Type B pancreatic cell (in vitro differentiated cells): ENCODE results near the gene AFF1. TPM values are rescaled to one million over a fixed set of nuclear protein-coding genes. Genes with fewer than 3 reads are reported as not detected.
A peak's percentile ranks its signal among the peaks of the same experiment; 100 is the strongest.

Source experiments
- DNase-seq: peaks from one replicate; pipeline ENCODE4 v3.0.0; 2021; ENCODE audit warnings: mixed read lengths; ENCODE audit not compliant: unreplicated experiment; ENCODE audit errors: extremely low spot score
- H3K27ac Mint-ChIP-seq: 2 replicates; pipeline ENCODE4 v1.8.0; 2021; ENCODE audit warnings: mild to moderate bottlenecking, mixed read lengths
- H3K27me3 Mint-ChIP-seq: 2 replicates; pipeline ENCODE4 v1.8.0; 2021; ENCODE audit warnings: mixed read lengths
- H3K36me3 Mint-ChIP-seq: 2 replicates; pipeline ENCODE4 v1.8.0; 2021; ENCODE audit warnings: mixed read lengths
- H3K4me1 Mint-ChIP-seq: one replicate; pipeline ENCODE4 v1.8.0; 2021; ENCODE audit warnings: mixed read lengths; ENCODE audit not compliant: unreplicated experiment
- H3K4me3 Mint-ChIP-seq: 2 replicates; pipeline ENCODE4 v1.8.0; 2021; ENCODE audit warnings: mild to moderate bottlenecking, mixed read lengths
- H3K9me3 Mint-ChIP-seq: 2 replicates; pipeline ENCODE4 v1.8.0; 2021; ENCODE audit warnings: mixed read lengths
- total RNA-seq: library from RNA; stranded (reverse); gene quantifications from 2 replicates; pipeline ENCODE4 v1.2.1, GENCODE V29; 2021; ENCODE audit warnings: low replicate concordance
- TF ChIP-seq, protein P1 (sequence below): fragments of 200-600 bp; sonication (generic); conservative IDR thresholded peaks from 2 replicates; pipeline ENCODE4 v1.5.0; 2021; ENCODE audit warnings: antibody characterized with exemption, mild to moderate bottlenecking

AFF1 gene
- total RNA-seq, 1 donor from 2014 or later, result 39.7 TPM

DNA sequence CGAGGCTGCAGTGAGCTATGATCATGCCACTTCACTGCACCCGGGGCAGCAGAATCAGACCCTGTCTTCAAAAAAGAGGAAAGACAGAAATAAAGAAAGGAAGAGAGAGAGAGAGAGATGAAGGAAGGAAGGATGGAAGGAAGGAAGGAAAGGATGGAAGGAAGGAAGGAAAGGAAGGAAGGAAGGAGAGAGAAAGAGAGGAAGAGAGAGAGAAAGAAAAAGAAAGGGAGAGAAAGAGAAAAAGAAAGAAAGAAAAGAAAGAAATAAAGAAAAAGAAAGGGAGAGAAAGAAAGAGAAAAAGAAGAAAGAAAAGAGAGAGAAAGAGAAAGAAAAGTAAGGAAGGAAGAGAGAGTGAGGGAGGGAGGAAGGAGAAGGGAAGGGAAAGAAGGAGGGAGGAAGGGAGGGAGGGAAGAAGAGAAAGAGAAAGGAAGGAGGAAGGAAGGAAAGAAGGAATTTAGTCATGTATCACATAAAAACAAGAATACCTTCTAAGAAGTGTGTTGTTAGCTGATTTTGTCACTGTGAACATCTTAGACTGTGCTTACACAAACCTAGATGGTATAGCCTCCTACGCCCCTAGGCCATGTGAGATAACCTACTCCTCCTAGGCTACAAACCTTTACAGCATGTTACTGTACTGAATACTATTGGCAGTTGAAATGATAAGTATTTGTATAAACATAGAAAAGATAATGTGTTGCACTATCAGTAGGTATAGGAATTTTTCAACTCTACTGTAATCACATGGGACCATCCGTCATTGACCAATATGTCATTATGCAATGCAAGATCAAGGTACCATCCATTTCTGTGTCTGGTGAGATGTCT, 17.4 kb upstream of the AFF1 start:
- no peak overlapping the region for H3K27ac Mint-ChIP-seq
- TF ChIP-seq, protein P1, sequence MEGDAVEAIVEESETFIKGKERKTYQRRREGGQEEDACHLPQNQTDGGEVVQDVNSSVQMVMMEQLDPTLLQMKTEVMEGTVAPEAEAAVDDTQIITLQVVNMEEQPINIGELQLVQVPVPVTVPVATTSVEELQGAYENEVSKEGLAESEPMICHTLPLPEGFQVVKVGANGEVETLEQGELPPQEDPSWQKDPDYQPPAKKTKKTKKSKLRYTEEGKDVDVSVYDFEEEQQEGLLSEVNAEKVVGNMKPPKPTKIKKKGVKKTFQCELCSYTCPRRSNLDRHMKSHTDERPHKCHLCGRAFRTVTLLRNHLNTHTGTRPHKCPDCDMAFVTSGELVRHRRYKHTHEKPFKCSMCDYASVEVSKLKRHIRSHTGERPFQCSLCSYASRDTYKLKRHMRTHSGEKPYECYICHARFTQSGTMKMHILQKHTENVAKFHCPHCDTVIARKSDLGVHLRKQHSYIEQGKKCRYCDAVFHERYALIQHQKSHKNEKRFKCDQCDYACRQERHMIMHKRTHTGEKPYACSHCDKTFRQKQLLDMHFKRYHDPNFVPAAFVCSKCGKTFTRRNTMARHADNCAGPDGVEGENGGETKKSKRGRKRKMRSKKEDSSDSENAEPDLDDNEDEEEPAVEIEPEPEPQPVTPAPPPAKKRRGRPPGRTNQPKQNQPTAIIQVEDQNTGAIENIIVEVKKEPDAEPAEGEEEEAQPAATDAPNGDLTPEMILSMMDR, result no peak
- H3K27me3 Mint-ChIP-seq, result no peaks in the 10 kb centered on the region
- H3K9me3 Mint-ChIP-seq, result no peaks in the 10 kb centered on the region
- peaks cover 3% of the 10 kb centered on the region for H3K36me3 Mint-ChIP-seq
- DNase-seq, result no peak
- no peak overlapping the region for H3K4me3 Mint-ChIP-seq
- H3K4me1 Mint-ChIP-seq, result peaks cover 6% of the 10 kb centered on the region

DNA sequence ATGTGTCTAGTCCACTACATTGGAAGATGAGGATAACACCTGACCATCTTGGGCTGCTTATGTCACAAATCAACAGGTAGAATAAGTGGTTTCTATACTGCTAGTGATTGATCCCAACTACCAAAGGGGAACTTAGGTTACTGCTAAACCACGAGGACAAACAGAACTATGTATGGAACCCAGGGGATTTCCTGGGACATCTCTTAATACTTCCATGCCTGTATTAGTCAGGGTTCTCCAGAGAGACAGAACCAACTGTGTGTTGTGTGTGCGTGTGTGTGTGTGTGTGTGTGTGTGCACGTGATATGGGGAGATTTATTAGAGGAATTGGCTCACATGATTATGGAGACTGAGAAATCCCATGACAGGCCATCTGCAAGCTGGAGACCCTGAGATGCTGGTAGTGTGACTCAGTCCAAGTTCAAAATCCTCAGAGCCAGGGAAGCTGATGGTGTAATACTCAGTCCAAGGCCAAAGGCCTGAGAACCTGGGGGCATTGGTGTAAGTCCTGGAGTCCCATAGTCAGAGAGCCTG, 16.2 kb upstream of the AFF1 start:
- H3K4me3 Mint-ChIP-seq, result no peak overlapping the region
- H3K27me3 Mint-ChIP-seq, result no peaks in the 10 kb centered on the region
- peaks cover 8% of the 10 kb centered on the region for H3K4me1 Mint-ChIP-seq
- peaks cover 3% of the 10 kb centered on the region for H3K36me3 Mint-ChIP-seq
- no peak for DNase-seq
- H3K27ac Mint-ChIP-seq, result no peak overlapping the region
- no peaks in the 10 kb centered on the region for H3K9me3 Mint-ChIP-seq
- TF ChIP-seq, protein P1, result no peak

DNA sequence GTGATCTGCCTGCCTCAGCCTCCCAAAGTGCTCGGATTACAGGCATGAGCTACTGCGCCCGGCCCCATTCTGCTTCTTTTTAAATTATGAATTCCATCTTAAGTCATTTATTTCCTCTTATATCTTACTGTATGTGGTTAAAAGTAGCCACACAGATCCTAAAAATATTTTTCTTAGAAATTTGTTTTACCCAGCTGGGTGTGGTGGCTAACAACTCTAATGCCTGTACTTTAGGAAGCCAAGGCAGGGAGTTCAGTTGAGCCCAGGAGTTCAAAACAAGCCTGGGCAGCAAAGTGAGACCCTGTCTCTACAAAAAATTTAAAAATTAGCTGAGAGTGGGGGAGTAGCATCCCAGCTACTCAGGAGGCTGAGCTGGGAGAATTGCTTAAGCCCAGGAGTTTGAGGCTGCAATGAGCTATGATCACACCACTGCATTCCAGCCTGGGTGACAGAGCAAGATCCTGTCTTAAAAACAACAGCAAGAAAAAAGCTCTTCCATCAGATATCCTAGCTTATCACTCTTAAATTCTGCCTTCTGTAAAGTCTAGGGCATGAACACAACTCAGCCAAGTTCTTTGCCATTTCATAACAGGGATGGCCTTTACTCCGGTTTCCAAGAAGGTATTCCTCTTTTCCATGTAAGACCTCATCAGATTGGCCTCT, 15.1 kb upstream of the AFF1 start:
- TF ChIP-seq, protein P1, result no peak
- H3K4me1 Mint-ChIP-seq, result peaks cover 8% of the 10 kb centered on the region
- no peak overlapping the region for H3K4me3 Mint-ChIP-seq
- H3K36me3 Mint-ChIP-seq, result peaks cover 3% of the 10 kb centered on the region
- DNase-seq, result no peak
- no peak overlapping the region for H3K27ac Mint-ChIP-seq
- no peaks in the 10 kb centered on the region for H3K9me3 Mint-ChIP-seq
- H3K27me3 Mint-ChIP-seq, result no peaks in the 10 kb centered on the region

DNA sequence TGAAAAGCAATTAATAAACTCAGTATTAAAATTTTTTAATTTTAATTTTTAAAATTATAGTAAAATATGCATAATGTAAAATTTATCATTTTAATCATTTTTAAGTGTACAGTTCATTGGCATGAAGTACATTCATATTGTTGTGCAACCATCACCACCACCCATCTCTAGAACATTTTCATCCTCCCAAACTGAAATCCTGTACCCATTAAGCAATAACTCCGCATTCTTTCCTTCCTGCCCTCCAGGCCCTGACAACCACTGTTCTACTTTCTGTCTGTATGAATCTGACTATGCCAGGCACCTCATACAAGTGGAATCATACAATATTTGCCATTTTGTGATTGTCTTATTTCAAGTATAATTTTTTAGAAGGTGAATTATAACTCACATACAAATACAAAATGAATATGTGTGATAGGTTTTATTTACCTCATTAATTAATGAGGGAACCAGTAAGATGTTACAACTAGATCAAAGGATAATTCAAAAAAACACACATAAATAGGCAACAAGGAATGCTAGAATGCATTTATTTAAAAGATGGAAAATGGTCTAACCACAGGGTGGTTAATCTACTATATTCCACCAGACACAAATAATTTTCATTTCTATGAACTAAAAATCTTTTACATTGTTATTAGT, 13.1 kb upstream of the AFF1 start:
- peaks cover 6% of the 10 kb centered on the region for H3K9me3 Mint-ChIP-seq
- TF ChIP-seq, protein P1, result no peak
- no peak for DNase-seq
- no peak overlapping the region for H3K27ac Mint-ChIP-seq
- no peaks in the 10 kb centered on the region for H3K27me3 Mint-ChIP-seq
- peaks cover 9% of the 10 kb centered on the region for H3K4me1 Mint-ChIP-seq
- peaks cover 4% of the 10 kb centered on the region for H3K36me3 Mint-ChIP-seq
- no peak overlapping the region for H3K4me3 Mint-ChIP-seq

DNA sequence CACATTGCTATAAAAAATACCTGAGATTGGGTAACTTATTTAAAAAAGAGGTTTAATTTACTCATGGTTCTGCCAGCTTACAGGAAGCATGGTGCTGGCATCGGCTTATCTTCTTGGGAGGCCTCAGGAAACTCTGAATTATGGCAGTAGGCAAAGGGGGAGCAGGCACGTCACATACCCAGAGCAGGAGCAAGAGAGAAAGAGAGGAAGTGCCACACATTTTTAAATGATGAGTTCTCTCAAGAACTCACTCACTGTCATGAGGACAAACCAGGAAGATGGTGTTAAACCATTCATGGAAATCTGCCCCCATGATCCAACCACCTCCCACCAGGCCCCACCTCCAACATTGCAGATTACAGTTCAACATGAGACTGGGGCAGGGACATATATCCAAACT, 10.0 kb upstream of the AFF1 start:
- Mint-ChIP-seq H3K27ac (peak overlapping the region; percentile 86), H3K4me3 (no peak overlapping the region), H3K27me3 (no peaks in the 10 kb centered on the region), H3K36me3 (peaks cover 4% of the 10 kb centered on the region), H3K9me3 (peaks cover 6% of the 10 kb centered on the region), H3K4me1 (peaks cover 14% of the 10 kb centered on the region)
- DNase-seq, result no peak
- TF ChIP-seq, protein P1, result no peak
